Right renal pelvis (tissue), 4 donors: Measurements from ENCODE around the gene TCP10L. TPM values are rescaled to one million over a fixed set of nuclear protein-coding genes. Genes with fewer than 3 reads are reported as not detected.

Source experiments
- DNase-seq, 4 donors: peaks; one replicate each; pipeline ENCODE4 v3.0.0-alpha.2; 2013; ENCODE audit warnings: low read depth in 4 of 4, low spot score in 3 of 4, missing footprints in 1 of 4
- polyA plus RNA-seq, 4 donors: library from polyadenylated mRNA; unstranded; fragments of 120-200 nt; gene quantifications; one replicate each; pipeline ENCODE4 v1.2.1, GENCODE V29; 2013; ENCODE audit not compliant: insufficient read length in 4 of 4

The TCP10L gene
- polyA plus RNA-seq, 4 donors: 1.7 to 2.3 (median 2.1) TPM

- no peak for DNase-seq
Measured at GRCh38 chr21:32525282-32525681, 60.0 kb downstream of the TCP10L start.

GRCh38 chr21:32523988-32524719 is 61.2 kb downstream of the TCP10L start:
- DNase-seq: no peak

Other genes with a start within 250 kb of the TCP10L start
- 10 to 100 TPM; 10.6 to 13.6 (median 10.9) TPM for gene URB1, start 192.5 kb downstream of the TCP10L start, polyA plus RNA-seq
- gene EVA1C, start 172.8 kb downstream of the TCP10L start, polyA plus RNA-seq: 1 to 10 TPM; 2.6 to 3.5 (median 3.1) TPM
- 10 to 100 TPM; 70.5 to 72.6 (median 71.4) TPM for gene CFAP298, start 26.9 kb upstream of the TCP10L start, polyA plus RNA-seq
- gene SYNJ1, start 142.5 kb upstream of the TCP10L start, polyA plus RNA-seq: 10 to 100 TPM; 13.3 to 18.8 (median 17.3) TPM
- 10 to 100 TPM; 65.0 to 82.7 (median 78.7) TPM for gene PAXBP1, start 186.2 kb upstream of the TCP10L start, polyA plus RNA-seq